GM21737 (cell line): ENCODE measurements around the gene TLR9.

Experiments
- ATAC-seq: cut with Tn5 transposase; IDR thresholded peaks from one replicate; pipeline ENCODE4 v1.9.1; 2021; ENCODE audit warnings: mild to moderate bottlenecking, moderate library complexity; ENCODE audit not compliant: unreplicated experiment

Gene TLR9

DNA sequence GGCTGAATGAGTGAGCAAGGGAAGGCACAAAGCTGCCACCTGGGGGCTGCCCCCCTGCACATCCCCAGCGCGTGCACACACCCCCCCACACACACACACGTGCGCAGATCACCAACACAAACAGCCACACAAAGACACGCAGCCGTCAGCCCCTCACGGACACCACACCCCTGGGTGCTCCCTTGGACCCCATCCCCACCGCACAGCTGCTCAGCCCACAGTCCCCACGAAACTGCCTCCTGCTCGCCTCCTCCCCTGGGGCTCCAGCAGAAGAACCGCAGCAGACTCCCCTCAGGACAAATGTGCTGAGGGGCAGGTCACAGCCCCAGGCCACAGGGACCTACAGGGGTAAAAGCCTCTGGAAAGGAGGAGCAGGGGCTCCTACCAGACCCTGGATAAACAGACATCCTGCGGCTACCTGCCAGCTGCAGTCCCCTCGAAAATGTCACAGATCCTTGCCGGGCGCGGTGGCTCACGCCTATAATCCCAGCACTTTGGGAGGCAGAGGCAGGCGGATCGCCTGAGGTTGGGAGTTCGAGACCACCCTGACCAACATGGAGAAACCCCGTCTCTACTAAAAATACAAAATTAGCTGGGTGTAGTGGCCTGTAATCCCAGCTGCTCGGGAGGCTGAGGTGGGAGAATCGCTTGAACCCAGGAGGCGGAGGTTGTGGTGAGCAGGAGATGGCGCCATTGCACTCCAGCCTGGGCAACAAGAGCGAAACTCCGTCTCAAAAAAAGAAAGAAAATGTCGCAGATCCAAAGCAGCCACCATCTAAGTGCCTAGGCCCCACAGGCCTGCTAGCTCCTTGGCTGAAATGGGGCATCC, 7.0 kb upstream of the TLR9 start:
- no peak for ATAC-seq

- ATAC-seq = peak; percentile 52
Observed at GRCh38 chr3:52231502-52232278, 6.2 kb upstream of the TLR9 start.

DNA sequence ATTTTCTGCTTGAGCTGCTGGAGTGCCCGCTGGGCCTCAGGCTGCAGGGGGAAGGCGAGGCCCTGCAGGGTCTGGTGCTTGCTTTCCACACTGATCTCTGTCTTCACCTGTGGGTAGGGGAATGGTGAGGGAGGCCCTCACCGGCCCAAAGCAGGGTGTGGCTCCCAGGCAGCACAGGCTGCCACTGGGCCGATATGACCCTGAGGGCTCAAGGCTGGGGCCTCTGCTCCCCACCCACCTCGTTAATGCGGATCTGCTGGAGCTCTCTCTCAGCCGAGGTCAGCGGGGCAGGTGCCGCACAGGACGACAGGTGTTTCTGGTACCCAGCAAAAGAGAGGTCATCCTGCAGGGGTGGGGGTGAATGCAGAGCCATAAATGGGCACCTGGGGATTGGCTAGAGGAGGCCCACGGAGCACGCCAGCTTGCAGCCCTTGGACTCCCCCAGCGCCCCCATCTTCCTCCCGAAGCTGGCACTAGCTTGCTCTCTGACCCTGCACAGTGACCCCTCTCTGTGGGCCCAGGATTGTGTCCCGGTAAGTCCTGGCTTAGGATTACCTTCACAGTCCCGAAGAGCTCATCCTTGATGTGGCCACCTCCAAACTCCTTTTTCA, 5.5 kb upstream of the TLR9 start:
- ATAC-seq = no peak

DNA sequence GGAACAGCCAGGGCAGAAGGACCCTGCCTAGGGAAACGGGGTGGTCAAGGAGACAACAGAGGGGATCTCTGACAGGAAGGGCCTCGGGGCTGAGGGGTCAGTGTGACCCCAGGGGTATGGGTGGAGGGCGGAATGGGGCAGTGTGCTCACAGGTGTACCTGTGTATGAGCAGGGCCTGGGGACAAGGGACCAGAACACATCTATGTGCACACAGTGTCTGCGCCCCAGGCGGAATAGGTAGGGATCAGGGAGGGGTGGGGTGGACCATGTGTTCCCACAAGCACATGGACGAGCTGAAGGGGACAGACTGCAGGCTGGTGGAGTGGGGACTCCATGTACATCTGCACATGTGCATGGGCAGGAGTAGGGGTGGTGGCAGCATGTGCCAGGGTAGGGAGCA, 5.0 kb upstream of the TLR9 start:
- ATAC-seq = no peak

DNA sequence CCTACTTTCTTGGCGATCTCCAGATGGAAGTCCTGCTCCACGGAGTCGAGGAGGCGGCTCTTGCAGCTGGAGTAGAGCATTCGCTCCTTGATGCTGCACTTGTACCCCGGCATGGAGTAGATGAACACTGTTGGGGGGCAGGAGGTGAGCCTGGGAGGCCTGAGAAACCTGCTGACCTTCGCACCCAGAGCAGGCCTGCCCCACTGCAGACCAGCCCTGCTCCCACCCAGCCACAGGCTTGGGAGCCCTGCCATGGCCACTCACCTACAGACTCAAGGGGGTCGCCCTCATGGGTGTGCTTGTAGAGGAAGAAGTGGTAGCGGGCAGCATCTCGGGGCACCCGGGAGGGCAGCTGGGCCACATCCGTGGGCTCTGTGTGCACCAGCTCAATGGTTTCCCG, 4.2 kb upstream of the TLR9 start:
- no peak for ATAC-seq

DNA sequence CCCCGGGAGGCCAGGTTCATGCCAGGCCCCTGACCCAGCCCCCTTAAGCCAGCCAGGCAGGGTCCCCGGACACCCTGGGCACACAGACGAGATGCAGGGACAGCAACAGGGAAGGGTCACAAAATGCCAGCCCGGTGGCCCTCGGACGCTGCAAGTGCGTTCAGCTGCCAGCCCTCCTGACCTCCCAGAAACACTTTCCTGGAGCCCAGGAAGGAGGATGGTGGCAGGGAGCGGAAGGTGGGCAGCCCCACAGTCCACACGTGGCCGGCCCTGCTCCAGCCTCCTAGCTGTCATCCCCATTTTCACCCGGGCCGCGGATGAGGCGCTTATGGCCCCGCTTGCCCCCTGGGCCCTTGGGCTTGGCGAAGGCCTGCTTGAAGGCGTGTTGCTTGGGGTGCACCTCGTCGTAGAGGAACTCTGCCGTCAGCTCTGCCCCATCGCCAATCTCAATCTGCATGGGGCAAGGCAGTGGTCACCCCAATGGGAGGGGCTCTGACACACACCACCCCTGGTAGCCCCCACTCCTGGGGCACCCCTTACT, 3.4 kb upstream of the TLR9 start:
- no peak for ATAC-seq

DNA sequence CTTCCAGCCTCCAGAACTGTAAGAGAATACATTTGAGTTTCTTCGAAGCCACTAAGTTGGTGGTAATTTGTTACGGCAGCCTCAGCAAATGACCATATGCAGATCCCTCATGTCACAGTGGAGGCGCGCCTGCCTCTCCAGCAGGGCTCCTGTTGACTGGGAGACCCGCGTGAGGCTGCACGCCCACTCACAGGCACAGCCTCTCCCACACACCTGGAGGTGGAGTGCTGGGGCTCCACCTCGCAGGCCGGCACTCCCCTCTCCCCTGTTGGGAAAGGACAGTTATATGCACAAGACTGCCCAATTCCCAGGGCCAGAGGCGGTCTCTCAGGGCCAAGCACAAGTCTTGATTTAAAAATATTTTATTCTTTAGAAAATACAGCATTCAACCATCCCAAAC, 2.8 kb upstream of the TLR9 start:
- no peak for ATAC-seq

GRCh38 chr3:52227766-52228165, 2.3 kb upstream of the TLR9 start:
- no peak for ATAC-seq

GRCh38 chr3:52227117-52227516, 1.7 kb upstream of the TLR9 start:
- no peak for ATAC-seq

DNA sequence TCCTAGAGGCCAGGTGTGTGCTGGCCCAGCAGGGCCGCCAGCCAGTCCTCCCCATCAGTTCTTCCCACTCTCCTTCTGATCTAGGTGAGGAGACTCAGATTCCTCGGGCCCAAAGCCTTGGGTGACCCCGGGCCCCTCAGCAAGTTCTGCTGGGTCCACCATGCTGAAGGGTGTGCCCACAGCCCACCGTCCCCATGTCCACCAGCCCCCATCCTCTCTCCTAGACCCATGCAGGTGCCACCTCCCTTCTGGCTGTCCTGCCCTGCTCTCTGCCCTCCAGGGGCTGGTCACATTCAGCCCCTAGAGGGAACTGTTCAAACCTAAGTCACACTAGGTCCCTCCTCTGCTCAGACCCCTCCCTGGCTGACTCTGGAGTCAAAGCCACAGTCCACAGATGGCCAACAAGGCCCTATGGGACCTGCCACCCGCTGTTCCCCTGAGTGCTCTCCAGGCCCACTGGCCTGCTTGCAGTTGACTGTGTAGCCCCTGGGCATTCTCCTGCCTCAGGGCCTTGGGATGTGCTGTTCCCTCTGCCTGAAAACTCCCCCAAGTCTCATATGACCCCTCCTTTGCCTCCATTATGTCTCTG, 878 bp upstream of the TLR9 start:
- peak; percentile 6 for ATAC-seq

DNA sequence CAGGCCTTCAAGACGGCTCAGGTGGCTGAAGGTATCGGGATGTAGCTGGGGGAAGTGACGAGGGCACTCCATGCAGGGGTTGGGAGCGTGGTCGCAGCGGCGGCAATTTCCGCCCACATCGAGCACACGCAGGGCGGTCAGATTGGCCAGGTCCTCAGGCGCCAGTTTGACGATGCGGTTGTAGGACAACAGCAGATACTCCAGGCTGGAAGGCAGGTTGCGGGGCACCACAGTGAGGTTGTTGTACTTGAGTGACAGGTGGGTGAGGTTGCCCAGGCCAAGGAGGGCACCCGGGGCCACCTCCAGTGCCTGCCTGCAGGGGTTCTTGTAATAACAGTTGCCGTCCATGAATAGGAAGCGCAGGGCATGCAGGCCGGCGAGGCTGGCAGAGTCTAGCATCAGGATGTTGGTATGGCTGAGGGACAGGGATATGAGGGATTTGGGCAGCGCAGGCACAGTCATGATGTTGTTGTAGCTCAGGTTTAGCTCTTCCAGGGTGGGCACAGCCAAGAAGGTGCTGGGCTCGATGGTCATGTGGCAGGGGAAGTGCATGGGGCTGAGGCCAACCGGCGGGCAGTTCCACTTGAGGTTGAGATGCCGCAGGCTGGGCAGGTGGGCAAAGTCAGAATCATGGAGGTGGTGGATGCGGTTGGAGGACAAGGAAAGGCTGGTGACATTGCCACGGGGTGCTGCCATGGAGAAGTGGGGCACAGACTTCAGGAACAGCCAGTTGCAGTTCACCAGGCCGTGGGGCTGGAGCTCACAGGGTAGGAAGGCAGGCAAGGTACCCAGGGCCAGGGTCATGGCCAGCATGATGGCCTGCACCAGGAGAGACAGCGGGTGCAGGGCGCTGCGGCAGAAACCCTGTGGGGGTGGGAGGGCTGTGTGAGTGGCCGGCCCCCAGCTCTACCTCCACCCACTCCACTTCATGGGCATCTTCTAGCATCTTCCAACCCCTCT, 1.7 kb downstream of the TLR9 start:
- no peak for ATAC-seq

- ATAC-seq = no peak
Observed at GRCh38 chr3:52222319-52223221, 2.9 kb downstream of the TLR9 start.

DNA sequence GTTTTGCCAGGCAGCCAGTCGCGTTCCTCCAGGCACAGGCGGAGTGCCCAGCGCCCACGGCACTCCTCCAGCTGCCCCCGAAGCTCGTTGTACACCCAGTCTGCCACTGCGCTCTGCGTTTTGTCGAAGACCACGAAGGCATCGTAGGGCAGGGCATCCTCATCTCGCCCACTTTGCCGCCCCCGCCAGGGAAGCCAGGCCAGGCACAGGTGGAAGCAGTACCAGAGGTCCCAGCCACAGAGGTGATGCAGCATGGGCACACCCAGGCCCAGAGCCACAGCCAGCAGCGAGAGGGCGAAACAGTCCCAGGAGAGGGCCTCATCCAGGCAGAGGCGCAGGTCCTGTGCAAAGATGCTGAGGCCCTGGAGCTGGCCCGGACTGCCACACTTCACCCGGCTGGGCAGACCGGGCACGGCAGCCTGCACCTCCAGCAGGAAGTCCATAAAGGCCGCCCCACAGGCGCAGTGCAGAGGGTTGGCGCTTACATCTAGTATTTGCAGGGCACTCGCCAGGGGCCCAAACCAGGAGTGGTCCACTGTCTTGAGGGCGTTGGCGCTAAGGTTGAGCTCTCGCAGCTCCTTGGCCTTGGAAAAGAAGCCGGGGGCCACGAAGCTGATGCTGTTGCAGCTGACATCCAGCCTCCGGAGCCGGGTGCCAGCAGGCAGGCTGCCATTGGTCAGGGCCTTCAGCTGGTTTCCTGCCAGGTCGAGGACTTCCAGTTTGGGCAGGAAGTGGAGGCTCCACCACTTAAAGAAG, 3.7 kb downstream of the TLR9 start:
- ATAC-seq = no peak

DNA sequence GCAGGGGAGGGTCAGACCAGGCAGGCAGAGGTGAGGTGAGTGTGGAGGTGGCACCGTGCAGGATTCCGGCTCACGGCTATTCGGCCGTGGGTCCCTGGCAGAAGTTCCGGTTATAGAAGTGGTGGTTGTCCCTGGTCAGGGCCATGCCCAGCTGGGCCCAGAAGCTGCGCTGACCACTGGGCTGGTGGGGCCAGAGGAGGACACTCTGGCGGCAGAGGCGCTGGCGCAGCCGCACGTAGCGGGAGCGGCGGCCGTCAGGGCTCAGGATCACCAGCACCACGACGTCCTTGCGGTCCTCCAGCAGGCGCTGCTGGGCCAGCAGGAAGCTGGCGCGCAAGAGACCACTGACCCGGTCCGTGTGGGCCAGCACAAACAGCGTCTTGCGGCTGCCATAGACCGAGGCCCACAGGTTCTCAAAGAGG, 4.3 kb downstream of the TLR9 start:
- no peak for ATAC-seq

DNA sequence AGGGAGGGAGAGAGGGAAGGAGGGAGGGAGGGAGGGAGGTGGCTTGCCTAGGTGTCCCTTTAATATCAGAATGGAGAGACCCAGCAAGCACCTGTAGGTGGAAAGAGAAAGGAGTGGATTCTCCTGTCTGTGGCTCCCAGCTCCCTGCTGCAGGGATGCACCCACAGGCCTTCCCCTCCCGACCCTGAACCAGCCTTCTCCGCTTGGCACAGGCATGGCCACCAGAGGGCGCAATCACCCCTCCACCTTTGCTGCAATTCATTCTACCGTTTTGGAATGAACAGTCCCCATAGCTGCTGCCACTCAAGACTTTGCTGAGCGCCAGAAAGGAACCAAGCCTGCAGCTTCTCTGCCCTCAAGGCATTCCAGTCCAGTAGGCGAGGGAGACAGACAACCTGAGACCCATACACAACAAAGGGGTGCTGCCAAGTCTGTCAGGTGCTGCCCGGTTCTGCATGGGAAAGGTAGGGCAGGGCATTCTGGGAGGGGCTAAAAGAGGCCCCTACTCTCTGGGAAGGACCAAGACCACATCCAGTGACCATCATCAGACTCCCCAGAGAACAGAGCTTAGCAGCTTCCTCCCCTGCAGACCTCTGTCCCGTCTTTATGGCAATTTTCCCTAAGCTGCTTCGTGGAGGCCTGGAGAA, 4.9 kb downstream of the TLR9 start:
- ATAC-seq = no peak

GRCh38 chr3:52218937-52219650, 6.4 kb downstream of the TLR9 start:
- no peak for ATAC-seq

DNA sequence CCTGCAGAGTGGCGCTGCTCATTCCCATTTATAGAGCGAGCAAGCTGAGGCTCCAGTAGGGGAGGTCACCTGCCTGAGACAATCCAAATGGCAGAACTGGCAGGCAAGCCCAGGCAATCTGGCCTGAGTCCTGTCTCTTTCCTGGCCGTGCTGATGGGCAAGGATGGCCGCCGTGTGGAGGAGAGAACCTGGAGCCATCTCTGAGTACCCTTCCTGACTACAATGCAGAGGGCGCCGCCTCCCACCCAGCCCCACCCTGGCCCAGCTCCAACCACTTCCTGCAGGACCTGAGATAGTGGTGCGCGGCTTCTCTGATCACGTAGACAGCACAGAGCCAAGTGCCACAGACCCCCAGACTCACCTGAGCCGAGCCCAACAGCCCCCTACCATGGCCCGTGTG, 7.0 kb downstream of the TLR9 start:
- ATAC-seq = no peak
